Tibial nerve (tissue), 4 donors: ENCODE measurements around the gene CEP63. TPM values are rescaled to one million over a fixed set of nuclear protein-coding genes. Genes with fewer than 3 reads are reported as not detected.
"Not testable (repeated sequence)": the region's sequence is repeated elsewhere in the genome, so short reads cannot be mapped to it uniquely, and the experiment has no call there.

ENCODE experiments used
- DNase-seq, 2 donors: peaks; one replicate each; pipeline ENCODE4 v3.0.0-alpha.2; 2019; ENCODE audit warnings: low spot score in 2 of 2
- H3K27ac ChIP-seq, 4 donors: fragments of 200-600 bp; sonication (generic) in 3 of 4; one replicate each; pipeline ENCODE4 v1.5.1; 2017 to 2019; ENCODE audit warnings: mild to moderate bottlenecking in 1 of 4
- H3K27me3 ChIP-seq, 2 donors: fragments of 200-600 bp; sonication (generic) in 1 of 2; one replicate each; pipeline versions ENCODE4 v1.5.1 to v1.6.0; 2017 to 2019
- H3K36me3 ChIP-seq, 3 donors: fragments of 200-600 bp; sonication (generic); one replicate each; pipeline ENCODE4 v1.5.1; 2018 to 2019
- H3K4me1 ChIP-seq, 4 donors: fragments of 200-600 bp; sonication (generic) in 3 of 4; one replicate each; pipeline ENCODE4 v1.5.1; 2017 to 2019
- H3K4me3 ChIP-seq, 4 donors: fragments of 200-600 bp; sonication (generic) in 3 of 4; one replicate each; pipeline ENCODE4 v1.5.1; 2017 to 2019; ENCODE audit warnings: mild to moderate bottlenecking in 1 of 4, moderate library complexity in 1 of 4
- H3K9me3 ChIP-seq, 4 donors: fragments of 200-600 bp; sonication (generic) in 3 of 4; one replicate each; pipeline ENCODE4 v1.5.1; 2017 to 2019
- EP300 ChIP-seq, 2 donors: sonication (generic); formaldehyde crosslinking; IDR thresholded peaks; one replicate each; pipeline ENCODE4 v1.6.1; 2017; ENCODE audit warnings: antibody characterized with exemption in 2 of 2, mild to moderate bottlenecking in 1 of 2
- POLR2A ChIP-seq, 2 donors: fragments of 450-650 bp; IDR thresholded peaks; one replicate each; pipeline ENCODE4 v1.6.1; 2017; ENCODE audit warnings: antibody characterized with exemption in 2 of 2, mild to moderate bottlenecking in 2 of 2, moderate library complexity in 2 of 2
- WGBS, 2 donors: methylation state at CpG; one replicate each; pipeline ENCODE4 v1.1.5; 2018; 5-methylcytosine and 5-hydroxymethylcytosine counted together
- total RNA-seq, 4 donors: library from RNA; depleted of rRNA; stranded (reverse); fragments of >200 nt; gene quantifications; one replicate each; pipeline ENCODE4 v1.1.0, GENCODE V29; 2016
- TF ChIP-seq, protein P1 (sequence below), 5 experiments: fragments of 200-600 bp in 3 of 5; fragments of 450-650 bp in 2 of 5; sonication (generic) in 3 of 5; IDR thresholded peaks; one replicate each; pipeline ENCODE4 v1.5.1; 2016 to 2019; ENCODE audit warnings: antibody characterized with exemption in 5 of 5, mild to moderate bottlenecking in 3 of 5, moderate library complexity in 2 of 5

Gene CEP63
- total RNA-seq, 4 donors from 2014 or later: 21.4 to 32.7 (median 27.8) TPM

GRCh38 chr3:134576831-134577230 is 91.0 kb downstream of the CEP63 start:
- H3K27me3 ChIP-seq: no peaks in the 10 kb centered on the region
- H3K9me3 ChIP-seq: peaks cover 0 to 18% (median 0%) of the 10 kb centered on the region in 4 donors
- no peak overlapping the region for H3K4me3 ChIP-seq
- no peak for DNase-seq
- H3K36me3 ChIP-seq: peaks cover 0 to 12% (median 0%) of the 10 kb centered on the region in 3 donors
- 56 to 71% methylated on average over 3 of the region's 3 CpGs for WGBS, 2 donors
- H3K4me1 ChIP-seq: no peaks in the 10 kb centered on the region
- TF ChIP-seq EP300 (IDR thresholded peaks at IDR 0.05) (no peak), POLR2A (IDR thresholded peaks at IDR 0.05) (no peak)
- TF ChIP-seq, protein P1, sequence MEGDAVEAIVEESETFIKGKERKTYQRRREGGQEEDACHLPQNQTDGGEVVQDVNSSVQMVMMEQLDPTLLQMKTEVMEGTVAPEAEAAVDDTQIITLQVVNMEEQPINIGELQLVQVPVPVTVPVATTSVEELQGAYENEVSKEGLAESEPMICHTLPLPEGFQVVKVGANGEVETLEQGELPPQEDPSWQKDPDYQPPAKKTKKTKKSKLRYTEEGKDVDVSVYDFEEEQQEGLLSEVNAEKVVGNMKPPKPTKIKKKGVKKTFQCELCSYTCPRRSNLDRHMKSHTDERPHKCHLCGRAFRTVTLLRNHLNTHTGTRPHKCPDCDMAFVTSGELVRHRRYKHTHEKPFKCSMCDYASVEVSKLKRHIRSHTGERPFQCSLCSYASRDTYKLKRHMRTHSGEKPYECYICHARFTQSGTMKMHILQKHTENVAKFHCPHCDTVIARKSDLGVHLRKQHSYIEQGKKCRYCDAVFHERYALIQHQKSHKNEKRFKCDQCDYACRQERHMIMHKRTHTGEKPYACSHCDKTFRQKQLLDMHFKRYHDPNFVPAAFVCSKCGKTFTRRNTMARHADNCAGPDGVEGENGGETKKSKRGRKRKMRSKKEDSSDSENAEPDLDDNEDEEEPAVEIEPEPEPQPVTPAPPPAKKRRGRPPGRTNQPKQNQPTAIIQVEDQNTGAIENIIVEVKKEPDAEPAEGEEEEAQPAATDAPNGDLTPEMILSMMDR (IDR thresholded peaks at IDR 0.05): no peak
- no peak overlapping the region for H3K27ac ChIP-seq

DNA sequence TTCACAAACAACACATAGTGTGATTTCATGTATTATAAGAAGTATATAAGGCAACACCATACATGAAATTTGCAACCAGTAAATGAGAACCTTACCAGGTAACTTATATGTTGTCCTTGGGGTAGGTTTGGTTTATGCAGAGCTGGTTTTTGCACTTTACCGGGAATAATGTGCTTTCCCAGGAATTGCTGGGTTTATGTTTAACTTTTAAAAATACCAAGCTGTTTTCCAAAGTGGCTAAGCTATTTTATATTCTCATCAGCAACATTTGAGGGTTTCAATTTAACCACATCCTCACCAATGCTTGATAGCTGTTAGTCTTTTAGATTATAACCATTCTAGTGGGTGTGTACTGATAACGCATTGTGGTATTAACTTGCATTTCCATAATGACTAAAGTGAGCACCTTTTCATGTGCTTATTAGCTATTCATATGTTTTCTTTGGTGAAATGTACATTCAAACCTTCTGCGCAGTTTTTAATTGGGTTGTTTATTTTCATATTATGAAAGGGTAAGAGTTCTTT is 93.3 kb downstream of the CEP63 start:
- H3K36me3 ChIP-seq: peaks cover 0 to 12% (median 0%) of the 10 kb centered on the region in 3 donors
- H3K4me3 ChIP-seq: no peak overlapping the region
- no peak overlapping the region for H3K27ac ChIP-seq
- WGBS, 2 donors: 91 to 92% methylated on average over 3 of the region's 3 CpGs
- H3K27me3 ChIP-seq: no peaks in the 10 kb centered on the region
- no peak for DNase-seq
- peaks cover 0 to 12% (median 0%) of the 10 kb centered on the region in 4 donors for H3K9me3 ChIP-seq
- TF ChIP-seq POLR2A (IDR thresholded peaks at IDR 0.05) (no peak), EP300 (IDR thresholded peaks at IDR 0.05) (no peak)
- TF ChIP-seq, protein P1 (IDR thresholded peaks at IDR 0.05): no peak
- no peaks in the 10 kb centered on the region for H3K4me1 ChIP-seq

DNA sequence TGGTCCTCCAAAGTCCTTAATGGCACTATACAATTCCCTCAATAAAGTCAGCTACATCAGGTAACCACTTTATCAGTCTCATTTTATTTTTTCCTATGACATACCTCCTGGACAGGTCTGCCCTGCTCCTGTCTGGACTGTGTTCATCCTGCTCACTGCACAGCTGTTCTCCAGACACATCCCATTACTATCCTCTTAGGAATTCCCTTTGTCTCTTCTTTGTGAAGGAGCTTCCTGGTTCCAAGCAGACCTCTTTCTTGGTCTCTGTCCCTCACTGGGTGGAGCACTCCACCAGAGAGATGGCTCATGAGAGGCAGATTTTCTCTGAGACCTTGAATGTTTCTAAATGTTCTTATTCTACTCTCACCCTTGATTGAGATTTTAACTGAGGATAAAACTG is 104.9 kb downstream of the CEP63 start:
- no peak overlapping the region for H3K27ac ChIP-seq
- no peaks in the 10 kb centered on the region for H3K27me3 ChIP-seq
- no peak overlapping the region for H3K4me3 ChIP-seq
- no peaks in the 10 kb centered on the region for H3K9me3 ChIP-seq
- TF ChIP-seq, protein P1 (IDR thresholded peaks at IDR 0.05): no peak
- no peak for TF ChIP-seq EP300 (IDR thresholded peaks at IDR 0.05)
- TF ChIP-seq POLR2A (IDR thresholded peaks at IDR 0.05): no peak
- DNase-seq: no peak
- no peaks in the 10 kb centered on the region for H3K4me1 ChIP-seq
- H3K36me3 ChIP-seq: no peaks in the 10 kb centered on the region

DNA sequence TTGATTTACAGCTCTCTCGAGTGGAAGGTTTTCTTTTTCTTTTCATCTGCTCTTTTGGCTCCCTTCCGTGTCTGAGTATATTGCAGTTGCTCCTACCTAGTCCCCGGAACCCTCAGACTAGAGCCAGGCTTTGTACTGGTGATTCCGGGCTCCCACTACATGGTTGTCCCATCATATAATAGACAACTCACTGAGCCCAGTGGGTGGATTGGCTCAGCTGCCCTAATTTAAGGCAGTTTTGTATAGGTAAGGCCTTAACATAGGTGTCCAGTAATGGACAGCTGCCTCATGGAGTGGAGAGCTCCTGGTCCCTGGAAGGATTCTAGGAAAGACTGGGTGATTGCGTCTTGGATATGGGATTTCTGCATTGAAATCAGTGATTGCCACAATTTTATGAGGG is 106.9 kb downstream of the CEP63 start:
- Histone ChIP-seq H3K4me3 (no peak overlapping the region), H3K27ac (no peak overlapping the region), H3K9me3 (no peaks in the 10 kb centered on the region), H3K27me3 (no peaks in the 10 kb centered on the region), H3K4me1 (no peaks in the 10 kb centered on the region), H3K36me3 (no peaks in the 10 kb centered on the region)
- WGBS, 2 donors: 89 to 91% methylated on average over 5 of the region's 5 CpGs
- TF ChIP-seq EP300 (IDR thresholded peaks at IDR 0.05) (no peak), POLR2A (IDR thresholded peaks at IDR 0.05) (no peak)
- TF ChIP-seq, protein P1 (IDR thresholded peaks at IDR 0.05): no peak
- no peak for DNase-seq

DNA sequence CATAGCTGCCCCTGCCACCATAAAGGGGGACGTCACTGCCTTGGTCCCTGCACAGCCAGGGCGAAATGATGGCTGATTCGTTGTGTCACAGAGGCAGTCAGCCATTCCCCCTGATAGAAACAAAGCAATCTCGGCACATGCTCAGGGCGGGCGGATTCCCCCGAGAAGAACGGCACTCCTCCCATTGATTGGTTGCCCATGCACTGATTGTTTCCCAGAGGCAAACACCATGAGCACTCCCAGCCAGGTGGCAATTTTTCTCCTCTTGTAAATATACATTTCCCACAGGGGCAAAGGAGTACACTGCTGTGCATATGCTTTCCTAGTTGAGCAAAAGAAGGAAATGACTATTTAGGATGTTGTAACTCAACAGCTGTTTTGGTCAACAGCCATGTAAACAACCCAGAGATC is 108.5 kb downstream of the CEP63 start:
- 57 to 79% methylated on average over 8 of the region's 8 CpGs for WGBS, 2 donors
- no peak overlapping the region for H3K4me3 ChIP-seq
- no peaks in the 10 kb centered on the region for H3K9me3 ChIP-seq
- H3K4me1 ChIP-seq: peaks cover 0 to 3% (median 0%) of the 10 kb centered on the region in 4 donors
- DNase-seq: no peak
- H3K36me3 ChIP-seq: no peaks in the 10 kb centered on the region
- no peaks in the 10 kb centered on the region for H3K27me3 ChIP-seq
- H3K27ac ChIP-seq: no peak overlapping the region
- TF ChIP-seq EP300 (IDR thresholded peaks at IDR 0.05): no peak
- TF ChIP-seq POLR2A (IDR thresholded peaks at IDR 0.05): no peak
- TF ChIP-seq, protein P1 (IDR thresholded peaks at IDR 0.05): no peak

- not testable (repeated sequence) for H3K4me3 ChIP-seq, H3K27ac ChIP-seq, H3K36me3 ChIP-seq, H3K4me1 ChIP-seq, DNase-seq, H3K9me3 ChIP-seq, H3K27me3 ChIP-seq
- WGBS, 2 donors: 58 to 70% methylated on average over 3 of the region's 3 CpGs
Measured at GRCh38 chr3:134594986-134595385, 109.1 kb downstream of the CEP63 start.
